Measurements from ENCODE around the gene DHRS7B. TPM values are rescaled to one million over a fixed set of nuclear protein-coding genes. Genes with fewer than 3 reads are reported as not detected.

DHRS7B gene
- total RNA-seq, 1 experiment from 2014 or later, result 19.0 TPM

GRCh38 chr17:21173543-21173942 lies 46.8 kb downstream of the DHRS7B start:
- H3K4me3 ChIP-seq (ENCODE audit: low read depth, low read length, poor library complexity, severe bottlenecking), result no peak overlapping the region
- CTCF ChIA-PET, result no interaction called here

DNA sequence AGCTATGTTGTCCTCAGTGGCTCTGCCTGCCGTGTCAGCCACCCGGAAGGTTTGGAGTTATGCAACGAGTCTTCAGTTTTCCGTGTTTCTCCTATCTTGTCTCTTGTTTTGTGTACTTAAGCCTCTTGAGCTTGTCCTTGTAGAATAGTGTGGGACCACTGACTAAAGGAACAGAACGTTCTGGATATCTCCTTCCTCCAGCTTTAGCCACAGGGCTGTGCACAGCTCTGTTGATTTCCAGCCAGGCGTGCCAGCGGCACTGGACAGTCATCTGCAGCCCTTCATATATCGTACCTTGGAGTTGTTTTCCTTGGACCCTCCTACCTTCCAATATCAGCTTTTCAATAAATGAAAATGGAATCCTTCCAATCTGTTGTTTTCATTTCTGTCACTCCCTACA lies 47.4 kb downstream of the DHRS7B start:
- TF ChIP-seq, protein P1, sequence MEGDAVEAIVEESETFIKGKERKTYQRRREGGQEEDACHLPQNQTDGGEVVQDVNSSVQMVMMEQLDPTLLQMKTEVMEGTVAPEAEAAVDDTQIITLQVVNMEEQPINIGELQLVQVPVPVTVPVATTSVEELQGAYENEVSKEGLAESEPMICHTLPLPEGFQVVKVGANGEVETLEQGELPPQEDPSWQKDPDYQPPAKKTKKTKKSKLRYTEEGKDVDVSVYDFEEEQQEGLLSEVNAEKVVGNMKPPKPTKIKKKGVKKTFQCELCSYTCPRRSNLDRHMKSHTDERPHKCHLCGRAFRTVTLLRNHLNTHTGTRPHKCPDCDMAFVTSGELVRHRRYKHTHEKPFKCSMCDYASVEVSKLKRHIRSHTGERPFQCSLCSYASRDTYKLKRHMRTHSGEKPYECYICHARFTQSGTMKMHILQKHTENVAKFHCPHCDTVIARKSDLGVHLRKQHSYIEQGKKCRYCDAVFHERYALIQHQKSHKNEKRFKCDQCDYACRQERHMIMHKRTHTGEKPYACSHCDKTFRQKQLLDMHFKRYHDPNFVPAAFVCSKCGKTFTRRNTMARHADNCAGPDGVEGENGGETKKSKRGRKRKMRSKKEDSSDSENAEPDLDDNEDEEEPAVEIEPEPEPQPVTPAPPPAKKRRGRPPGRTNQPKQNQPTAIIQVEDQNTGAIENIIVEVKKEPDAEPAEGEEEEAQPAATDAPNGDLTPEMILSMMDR (conservative IDR thresholded peaks at IDR 0.05; ENCODE audit: low read depth, low read length), result no peak
- TF ChIP-seq EZH2 (IDR thresholded peaks at IDR 0.05; ENCODE audit: borderline replicate concordance, low read depth, low read length, poor library complexity, severe bottlenecking), result no peak
- H3K4me1 ChIP-seq (ENCODE audit: insufficient read depth, low read length, poor library complexity, severe bottlenecking), result no peaks in the 10 kb centered on the region
- intact Hi-C loops (cut with micrococcal nuclease; ENCODE audit: unreplicated experiment), result no loop called here
- no peaks in the 10 kb centered on the region for H3K9me3 ChIP-seq (ENCODE audit: low read depth, low read length, poor library complexity, severe bottlenecking)
- ChIA-PET CTCF (no interaction called here), POLR2A (ENCODE audit: low non-redundant PET) (no interaction called here)
- H3K27me3 ChIP-seq (replicated peaks; ENCODE audit: insufficient read depth, low read depth, low read length, poor library complexity), result no peaks in the 10 kb centered on the region
- H3K4me3 ChIP-seq (ENCODE audit: low read depth, low read length, poor library complexity, severe bottlenecking), result no peak overlapping the region
- H3K36me3 ChIP-seq (ENCODE audit: insufficient read depth, low read length, poor library complexity, severe bottlenecking), result no peaks in the 10 kb centered on the region
- no TSS peak for BruUV-seq (replicated peaks)
- no peak overlapping the region for H3K27ac ChIP-seq (ENCODE audit: low read depth, low read length, poor library complexity, severe bottlenecking)
- no peak for DNase-seq (ENCODE audit: low spot score)

More at GRCh38 chr17:21173543-21173942, 46.8 kb downstream of the DHRS7B start:
- POLR2A ChIA-PET (ENCODE audit: low non-redundant PET), result no interaction called here
- BruUV-seq (replicated peaks), result no TSS peak
- intact Hi-C loops (cut with micrococcal nuclease; ENCODE audit: unreplicated experiment), result no loop called here
- H3K36me3 ChIP-seq (ENCODE audit: insufficient read depth, low read length, poor library complexity, severe bottlenecking), result no peaks in the 10 kb centered on the region
- no peak for DNase-seq (ENCODE audit: low spot score)
- no peaks in the 10 kb centered on the region for H3K9me3 ChIP-seq (ENCODE audit: low read depth, low read length, poor library complexity, severe bottlenecking)
- TF ChIP-seq EZH2 (IDR thresholded peaks at IDR 0.05; ENCODE audit: borderline replicate concordance, low read depth, low read length, poor library complexity, severe bottlenecking), result no peak
- TF ChIP-seq, protein P1 (conservative IDR thresholded peaks at IDR 0.05; ENCODE audit: low read depth, low read length), result no peak
- H3K4me1 ChIP-seq (ENCODE audit: insufficient read depth, low read length, poor library complexity, severe bottlenecking), result no peaks in the 10 kb centered on the region
- no peaks in the 10 kb centered on the region for H3K27me3 ChIP-seq (replicated peaks; ENCODE audit: insufficient read depth, low read depth, low read length, poor library complexity)
- no peak overlapping the region for H3K27ac ChIP-seq (ENCODE audit: low read depth, low read length, poor library complexity, severe bottlenecking)

DNA sequence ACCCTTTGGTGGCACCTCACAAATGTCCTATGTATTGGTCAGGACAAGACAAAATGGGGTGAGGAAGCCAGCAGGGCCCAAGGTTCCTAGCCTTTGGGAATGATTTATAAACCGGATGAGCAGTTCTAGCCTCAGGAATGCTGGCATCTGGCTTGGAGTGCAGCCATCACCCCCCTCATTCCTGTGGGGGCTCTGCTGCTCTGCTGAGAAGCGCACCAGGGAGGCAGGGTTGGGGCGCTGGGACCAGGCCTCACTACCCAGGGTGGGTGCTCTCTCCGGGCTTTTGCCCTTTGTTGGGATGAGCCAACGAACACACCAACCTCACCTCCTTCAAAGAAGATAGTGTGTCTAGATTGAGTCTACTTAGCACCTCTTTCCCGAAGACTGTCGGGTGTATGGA lies 47.9 kb downstream of the DHRS7B start:
- intact Hi-C loops (cut with micrococcal nuclease; ENCODE audit: unreplicated experiment), result no loop called here

More for the DNA sequence above, 47.9 kb downstream of the DHRS7B start:
- no peak for DNase-seq (ENCODE audit: low spot score)
- ChIA-PET CTCF (no interaction called here), POLR2A (ENCODE audit: low non-redundant PET) (no interaction called here)
- Histone ChIP-seq H3K4me1 (ENCODE audit: insufficient read depth, low read length, poor library complexity, severe bottlenecking) (no peaks in the 10 kb centered on the region), H3K9me3 (ENCODE audit: low read depth, low read length, poor library complexity, severe bottlenecking) (no peaks in the 10 kb centered on the region), H3K36me3 (ENCODE audit: insufficient read depth, low read length, poor library complexity, severe bottlenecking) (no peaks in the 10 kb centered on the region), H3K27ac (ENCODE audit: low read depth, low read length, poor library complexity, severe bottlenecking) (no peak overlapping the region), H3K27me3 (replicated peaks; ENCODE audit: insufficient read depth, low read depth, low read length, poor library complexity) (no peaks in the 10 kb centered on the region), H3K4me3 (ENCODE audit: low read depth, low read length, poor library complexity, severe bottlenecking) (no peak overlapping the region)
- no TSS peak for BruUV-seq (replicated peaks)
- TF ChIP-seq, protein P1 (conservative IDR thresholded peaks at IDR 0.05; ENCODE audit: low read depth, low read length), result no peak
- TF ChIP-seq EZH2 (IDR thresholded peaks at IDR 0.05; ENCODE audit: borderline replicate concordance, low read depth, low read length, poor library complexity, severe bottlenecking), result no peak

Measured in A673 (cell line).